Measurements from ENCODE around the gene MAPK4. TPM values are rescaled to one million over a fixed set of nuclear protein-coding genes. Genes with fewer than 3 reads are reported as not detected.

Gene MAPK4
- total RNA-seq, 2 donors from 2014 or later: 2.0 to 3.8 TPM

DNA sequence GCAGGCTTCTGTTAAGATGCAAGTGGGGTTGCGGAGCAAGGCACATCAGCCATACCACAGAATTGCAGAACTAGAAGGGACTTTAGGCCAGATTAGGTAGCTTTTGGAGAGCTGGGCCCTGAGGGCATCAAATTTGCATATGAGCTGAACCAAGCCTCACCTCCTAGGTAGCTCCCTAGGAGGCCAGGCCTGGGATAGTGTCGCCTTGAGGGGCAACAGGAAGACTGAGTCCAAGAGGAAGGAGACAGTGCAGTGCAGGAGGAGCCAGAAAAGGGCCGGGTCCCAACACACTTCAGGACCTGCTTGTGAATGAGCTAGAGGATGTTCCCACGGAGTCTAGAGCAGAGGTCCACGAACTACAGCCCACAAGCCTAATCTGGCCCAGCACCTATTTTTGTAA is 98.7 kb downstream of the MAPK4 start:
- WGBS, 2 experiments (ENCODE audit: insufficient coverage in 1 of 2, insufficient read length in 1 of 2): 88 to 91% methylated on average over 2 to 5 of the region's 5 CpGs
- Histone ChIP-seq H3K4me3 (ENCODE audit: low read length) (no peak overlapping the region), H3K36me3 (ENCODE audit: control insufficient read depth, insufficient read depth, low read length) (no peaks in the 10 kb centered on the region), H3K9me3 (ENCODE audit: control insufficient read depth, low read length) (peaks cover 13% of the 10 kb centered on the region), H3K4me1 (ENCODE audit: control insufficient read depth, insufficient read depth, low read length) (no peaks in the 10 kb centered on the region), H3K27ac (ENCODE audit: low read depth, low read length) (no peak overlapping the region), H3K27me3 (ENCODE audit: control insufficient read depth, insufficient read depth, low read length, poor library complexity, severe bottlenecking) (no peaks in the 10 kb centered on the region), H3K9ac (ENCODE audit: extremely low read depth, low read length, poor library complexity, severe bottlenecking) (no peak overlapping the region)
- Mint-ChIP-seq H3K27ac (no peak overlapping the region), H3K4me3 (no peak overlapping the region), H3K36me3 (ENCODE audit: low read depth) (no peaks in the 10 kb centered on the region), H3K9me3 (peaks cover 5% of the 10 kb centered on the region), H3K4me1 (peaks cover 13% of the 10 kb centered on the region), H3K27me3 (ENCODE audit: insufficient read depth) (no peaks in the 10 kb centered on the region)
- TF ChIP-seq, protein P1, sequence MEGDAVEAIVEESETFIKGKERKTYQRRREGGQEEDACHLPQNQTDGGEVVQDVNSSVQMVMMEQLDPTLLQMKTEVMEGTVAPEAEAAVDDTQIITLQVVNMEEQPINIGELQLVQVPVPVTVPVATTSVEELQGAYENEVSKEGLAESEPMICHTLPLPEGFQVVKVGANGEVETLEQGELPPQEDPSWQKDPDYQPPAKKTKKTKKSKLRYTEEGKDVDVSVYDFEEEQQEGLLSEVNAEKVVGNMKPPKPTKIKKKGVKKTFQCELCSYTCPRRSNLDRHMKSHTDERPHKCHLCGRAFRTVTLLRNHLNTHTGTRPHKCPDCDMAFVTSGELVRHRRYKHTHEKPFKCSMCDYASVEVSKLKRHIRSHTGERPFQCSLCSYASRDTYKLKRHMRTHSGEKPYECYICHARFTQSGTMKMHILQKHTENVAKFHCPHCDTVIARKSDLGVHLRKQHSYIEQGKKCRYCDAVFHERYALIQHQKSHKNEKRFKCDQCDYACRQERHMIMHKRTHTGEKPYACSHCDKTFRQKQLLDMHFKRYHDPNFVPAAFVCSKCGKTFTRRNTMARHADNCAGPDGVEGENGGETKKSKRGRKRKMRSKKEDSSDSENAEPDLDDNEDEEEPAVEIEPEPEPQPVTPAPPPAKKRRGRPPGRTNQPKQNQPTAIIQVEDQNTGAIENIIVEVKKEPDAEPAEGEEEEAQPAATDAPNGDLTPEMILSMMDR (conservative IDR thresholded peaks at IDR 0.05): no peak
- peak; percentile 21 for DNase-seq

DNA sequence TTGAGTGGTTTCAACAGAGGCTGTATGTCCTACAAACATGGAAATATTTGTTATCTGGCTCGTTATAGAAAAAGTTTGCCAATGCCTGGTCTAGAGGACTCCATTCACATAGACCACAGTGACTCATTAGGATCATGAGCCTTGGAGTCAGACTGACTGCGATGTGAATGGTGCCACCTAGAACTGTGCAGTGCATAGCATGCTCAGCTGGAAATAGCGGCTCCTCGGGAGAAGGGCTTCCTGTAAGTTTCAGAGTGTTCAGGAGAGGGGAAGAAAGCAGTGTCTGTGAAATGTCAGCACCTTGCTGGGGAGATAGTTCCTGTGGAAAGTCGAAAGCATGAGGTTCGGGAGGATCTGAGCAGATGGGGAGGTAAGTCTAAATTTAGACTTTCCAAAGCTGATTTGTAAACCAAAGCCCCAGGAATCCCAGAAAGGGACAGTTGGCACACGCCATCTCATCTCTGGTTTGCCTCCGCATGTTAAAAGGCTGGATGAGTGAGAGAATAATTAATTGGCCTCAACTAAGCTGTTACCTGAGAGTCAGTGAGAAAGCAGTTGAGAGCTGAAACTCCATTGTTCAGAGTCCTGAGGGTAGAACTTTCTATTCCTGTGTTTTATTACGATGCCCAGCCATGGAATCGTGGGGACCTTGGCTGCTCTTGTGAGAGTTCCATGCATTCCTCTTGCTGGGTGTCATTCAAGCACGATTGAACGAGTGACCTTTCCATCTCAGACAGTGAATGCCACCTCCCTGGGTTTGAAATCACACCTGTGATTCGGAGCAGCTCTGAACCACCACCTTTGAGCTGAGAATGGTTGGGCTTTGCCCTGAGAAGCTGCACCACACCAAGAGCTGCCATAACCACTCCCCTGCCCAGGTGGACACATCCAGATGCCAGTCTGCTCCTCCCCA is 99.5 kb downstream of the MAPK4 start:
- Mint-ChIP-seq H3K27me3 (ENCODE audit: insufficient read depth) (no peaks in the 10 kb centered on the region), H3K36me3 (ENCODE audit: low read depth) (no peaks in the 10 kb centered on the region), H3K9me3 (peaks cover 5% of the 10 kb centered on the region), H3K27ac (no peak overlapping the region), H3K4me1 (peaks cover 13% of the 10 kb centered on the region), H3K4me3 (no peak overlapping the region)
- Histone ChIP-seq H3K36me3 (ENCODE audit: control insufficient read depth, insufficient read depth, low read length) (no peaks in the 10 kb centered on the region), H3K9me3 (ENCODE audit: control insufficient read depth, low read length) (peaks cover 13% of the 10 kb centered on the region), H3K4me3 (ENCODE audit: low read length) (no peak overlapping the region), H3K9ac (ENCODE audit: extremely low read depth, low read length, poor library complexity, severe bottlenecking) (no peak overlapping the region), H3K27me3 (ENCODE audit: control insufficient read depth, insufficient read depth, low read length, poor library complexity, severe bottlenecking) (no peaks in the 10 kb centered on the region), H3K27ac (ENCODE audit: low read depth, low read length) (no peak overlapping the region), H3K4me1 (ENCODE audit: control insufficient read depth, insufficient read depth, low read length) (no peaks in the 10 kb centered on the region)
- DNase-seq: peak; percentile 53
- whole genome bisulfite sequencing, 2 experiments (ENCODE audit: insufficient coverage in 1 of 2, insufficient read length in 1 of 2): 90 to 91% methylated on average over 13 of the region's 13 CpGs
- TF ChIP-seq, protein P1 (conservative IDR thresholded peaks at IDR 0.05): no peak

DNA sequence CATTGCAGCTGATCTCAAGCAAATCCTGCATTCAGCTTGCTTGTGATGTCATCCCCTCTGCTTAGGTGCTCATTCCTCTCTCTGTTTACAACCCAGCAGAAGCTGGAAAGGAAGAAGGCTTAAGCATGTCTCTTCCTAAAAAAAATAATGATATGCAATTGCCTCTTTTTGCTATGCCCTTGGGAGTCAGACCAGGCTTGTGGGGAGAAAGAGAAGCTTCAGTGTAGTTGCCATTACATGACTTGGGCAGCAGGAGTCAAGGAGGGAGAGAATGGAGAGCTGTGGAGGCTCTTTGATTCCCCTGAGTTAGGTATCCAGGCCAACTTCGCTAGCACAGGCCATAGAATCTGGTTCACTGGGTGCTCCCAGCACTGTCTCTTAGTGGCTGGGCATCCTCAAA is 101.1 kb downstream of the MAPK4 start:
- H3K4me3 Mint-ChIP-seq: no peak overlapping the region
- no peak overlapping the region for H3K4me3 ChIP-seq (ENCODE audit: low read length)
- no peak overlapping the region for H3K27ac Mint-ChIP-seq
- H3K9me3 ChIP-seq (ENCODE audit: control insufficient read depth, low read length): peaks cover 13% of the 10 kb centered on the region
- DNase-seq: peak; percentile 27
- no peaks in the 10 kb centered on the region for H3K36me3 ChIP-seq (ENCODE audit: control insufficient read depth, insufficient read depth, low read length)
- H3K4me1 Mint-ChIP-seq: peaks cover 19% of the 10 kb centered on the region
- 95% methylated on average over 1 of the region's 1 CpG; no CpG with 5 or more reads in 1 of the 2 experiments for WGBS, 2 experiments (ENCODE audit: insufficient coverage in 1 of 2, insufficient read length in 1 of 2)
- no peak overlapping the region for H3K27ac ChIP-seq (ENCODE audit: low read depth, low read length)
- peaks cover 5% of the 10 kb centered on the region for H3K9me3 Mint-ChIP-seq
- no peak overlapping the region for H3K9ac ChIP-seq (ENCODE audit: extremely low read depth, low read length, poor library complexity, severe bottlenecking)
- H3K27me3 ChIP-seq (ENCODE audit: control insufficient read depth, insufficient read depth, low read length, poor library complexity, severe bottlenecking): no peaks in the 10 kb centered on the region
- TF ChIP-seq, protein P1 (conservative IDR thresholded peaks at IDR 0.05): peak; percentile 36
- peaks cover 3% of the 10 kb centered on the region for H3K36me3 Mint-ChIP-seq (ENCODE audit: low read depth)
- no peaks in the 10 kb centered on the region for H3K27me3 Mint-ChIP-seq (ENCODE audit: insufficient read depth)
- H3K4me1 ChIP-seq (ENCODE audit: control insufficient read depth, insufficient read depth, low read length): peaks cover 5% of the 10 kb centered on the region

Data from endodermal cell (in vitro differentiated cells).